NCI-H510A treated with DMSO at 0.1 percent for 48 hours (cell line): ENCODE measurements around the gene FOSL1.
A peak's percentile ranks its signal among the peaks of the same experiment; 100 is the strongest.
"Not testable (repeated sequence)": the region's sequence is repeated elsewhere in the genome, so short reads cannot be mapped to it uniquely, and the experiment has no call there.

ENCODE experiments used
- DNase-seq: peaks from one replicate; lab custom pipeline; 2025; lab: John Stamatoyannopoulos, UW

The FOSL1 gene

GRCh38 chr11:65896034-65896999 is 3.9 kb downstream of the FOSL1 start:
- no peak for DNase-seq

- DNase-seq, result no peak
Measured at GRCh38 chr11:65895482-65895981, 4.7 kb downstream of the FOSL1 start.

GRCh38 chr11:65894034-65894591 is 6.1 kb downstream of the FOSL1 start:
- DNase-seq, result no peak

GRCh38 chr11:65892661-65893317 is 7.4 kb downstream of the FOSL1 start:
- no peak for DNase-seq

- not testable (repeated sequence) for DNase-seq
Measured at GRCh38 chr11:65892137-65892540, 8.0 kb downstream of the FOSL1 start.

GRCh38 chr11:65891219-65892136 is 8.7 kb downstream of the FOSL1 start:
- DNase-seq, result no peak

- peak; percentile 93 for DNase-seq
Measured at GRCh38 chr11:65890324-65891218, 9.6 kb downstream of the FOSL1 start, which contains the start of gene CCDC85B. Gene CCDC85B, plus strand, starts transcription at chr11:65890673. Its CDS starts 111 bp downstream, at chr11:65890784.

- DNase-seq, result peak; percentile 96
Measured at GRCh38 chr11:65888163-65888814, 11.9 kb downstream of the FOSL1 start, which contains the start of gene FIBP. Gene FIBP, minus strand, starts transcription at chr11:65888471. Its CDS starts 53 bp downstream, at chr11:65888418.

- DNase-seq, result no peak
Measured at GRCh38 chr11:65887723-65888162, 12.4 kb downstream of the FOSL1 start.

GRCh38 chr11:65886826-65887722 is 13.1 kb downstream of the FOSL1 start:
- no peak for DNase-seq

GRCh38 chr11:65885808-65886536 is 14.2 kb downstream of the FOSL1 start:
- no peak for DNase-seq

- no peak for DNase-seq
Measured at GRCh38 chr11:65885231-65885630, 15.0 kb downstream of the FOSL1 start.

GRCh38 chr11:65884716-65885092 is 15.5 kb downstream of the FOSL1 start:
- DNase-seq, result peak; percentile 53

GRCh38 chr11:65883786-65884715 is 16.1 kb downstream of the FOSL1 start:
- DNase-seq, result no peak

- DNase-seq, result no peak
Measured at GRCh38 chr11:65883058-65883761, 17.0 kb downstream of the FOSL1 start.
